AG09319 (cell line): ENCODE data around the gene ASNS.
A peak's percentile ranks its signal among the peaks of the same experiment; 100 is the strongest.

Experiments
- DNase-seq: peaks from one replicate; pipeline ENCODE4 v3.0.0-alpha.2; 2010; ENCODE audit warnings: low read depth; ENCODE audit errors: extremely low read depth
- TF ChIP-seq, protein P1 (sequence below): IDR thresholded peaks from 2 replicates; pipeline ENCODE4 v1.5.1; 2011; ENCODE audit warnings: low read depth, mild to moderate bottlenecking, inconsistent platforms, low read length, moderate library complexity

Gene ASNS

DNA sequence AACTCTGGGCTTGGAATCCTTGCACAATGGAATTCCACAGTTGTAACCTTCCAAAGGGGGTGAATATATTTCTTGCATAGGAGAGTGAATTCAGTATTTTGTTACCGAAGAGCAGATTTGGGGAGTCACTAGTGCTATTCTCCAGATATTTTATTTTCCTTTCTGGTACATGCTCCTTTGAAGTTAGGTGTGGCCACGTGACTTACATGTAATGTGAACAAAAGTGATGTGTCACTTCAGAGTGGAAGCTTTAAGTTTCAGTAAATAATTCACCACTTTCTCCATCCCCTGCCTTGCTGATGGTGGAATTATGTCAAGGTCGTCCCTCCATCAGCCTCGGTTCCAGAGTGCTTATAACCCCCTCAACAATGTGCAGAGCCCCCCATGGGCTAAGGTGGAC lies 25.3 kb downstream of the ASNS start:
- TF ChIP-seq, protein P1, sequence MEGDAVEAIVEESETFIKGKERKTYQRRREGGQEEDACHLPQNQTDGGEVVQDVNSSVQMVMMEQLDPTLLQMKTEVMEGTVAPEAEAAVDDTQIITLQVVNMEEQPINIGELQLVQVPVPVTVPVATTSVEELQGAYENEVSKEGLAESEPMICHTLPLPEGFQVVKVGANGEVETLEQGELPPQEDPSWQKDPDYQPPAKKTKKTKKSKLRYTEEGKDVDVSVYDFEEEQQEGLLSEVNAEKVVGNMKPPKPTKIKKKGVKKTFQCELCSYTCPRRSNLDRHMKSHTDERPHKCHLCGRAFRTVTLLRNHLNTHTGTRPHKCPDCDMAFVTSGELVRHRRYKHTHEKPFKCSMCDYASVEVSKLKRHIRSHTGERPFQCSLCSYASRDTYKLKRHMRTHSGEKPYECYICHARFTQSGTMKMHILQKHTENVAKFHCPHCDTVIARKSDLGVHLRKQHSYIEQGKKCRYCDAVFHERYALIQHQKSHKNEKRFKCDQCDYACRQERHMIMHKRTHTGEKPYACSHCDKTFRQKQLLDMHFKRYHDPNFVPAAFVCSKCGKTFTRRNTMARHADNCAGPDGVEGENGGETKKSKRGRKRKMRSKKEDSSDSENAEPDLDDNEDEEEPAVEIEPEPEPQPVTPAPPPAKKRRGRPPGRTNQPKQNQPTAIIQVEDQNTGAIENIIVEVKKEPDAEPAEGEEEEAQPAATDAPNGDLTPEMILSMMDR: no peak
- DNase-seq: no peak

DNA sequence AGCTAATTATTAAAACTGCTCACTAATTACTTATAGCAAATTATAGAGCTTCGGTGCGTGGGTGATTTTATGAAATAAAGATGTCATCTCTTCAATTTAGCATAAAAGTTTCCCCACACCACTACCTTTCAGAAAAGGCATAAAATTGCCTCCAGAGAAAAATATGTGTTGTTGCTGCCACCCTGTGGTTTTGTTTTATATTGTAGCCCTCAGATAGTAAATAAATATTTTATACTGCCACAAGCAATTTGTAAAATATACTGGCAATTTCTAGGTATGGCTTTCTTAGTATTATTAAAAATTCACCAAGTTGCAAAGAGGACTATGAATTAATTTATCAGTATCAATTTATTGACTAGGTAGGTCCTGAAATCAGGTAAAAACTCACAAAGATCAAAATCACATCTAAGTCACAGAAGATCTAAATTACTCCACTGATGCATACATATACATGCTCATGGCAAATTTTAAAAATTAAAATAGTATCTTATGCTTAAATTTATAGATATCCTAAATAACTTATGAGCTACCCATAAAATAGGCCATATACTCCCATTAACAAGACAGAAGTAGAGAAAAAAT lies 26.5 kb downstream of the ASNS start:
- no peak for DNase-seq
- TF ChIP-seq, protein P1: peak; percentile 42

DNA sequence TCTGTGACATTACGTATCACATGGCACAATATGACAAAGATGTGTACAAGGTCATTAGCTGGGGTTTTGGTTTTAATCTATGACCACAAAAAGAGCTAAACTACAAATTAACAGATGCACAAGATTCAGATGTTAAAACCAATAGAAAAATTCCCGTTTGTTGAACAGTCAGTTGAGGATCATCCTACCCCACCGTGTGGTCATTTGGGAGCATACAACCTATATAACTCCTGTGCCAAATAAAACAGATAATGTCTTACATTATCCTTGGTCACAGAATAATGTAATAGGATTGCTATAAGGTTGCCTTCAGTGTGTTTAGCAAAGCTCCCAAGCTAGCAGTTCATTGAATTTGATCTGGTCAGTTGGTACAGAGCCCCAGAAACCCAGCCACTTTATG lies 28.2 kb downstream of the ASNS start:
- DNase-seq: no peak
- TF ChIP-seq, protein P1: no peak; the same call in none of the 2 replicates

DNA sequence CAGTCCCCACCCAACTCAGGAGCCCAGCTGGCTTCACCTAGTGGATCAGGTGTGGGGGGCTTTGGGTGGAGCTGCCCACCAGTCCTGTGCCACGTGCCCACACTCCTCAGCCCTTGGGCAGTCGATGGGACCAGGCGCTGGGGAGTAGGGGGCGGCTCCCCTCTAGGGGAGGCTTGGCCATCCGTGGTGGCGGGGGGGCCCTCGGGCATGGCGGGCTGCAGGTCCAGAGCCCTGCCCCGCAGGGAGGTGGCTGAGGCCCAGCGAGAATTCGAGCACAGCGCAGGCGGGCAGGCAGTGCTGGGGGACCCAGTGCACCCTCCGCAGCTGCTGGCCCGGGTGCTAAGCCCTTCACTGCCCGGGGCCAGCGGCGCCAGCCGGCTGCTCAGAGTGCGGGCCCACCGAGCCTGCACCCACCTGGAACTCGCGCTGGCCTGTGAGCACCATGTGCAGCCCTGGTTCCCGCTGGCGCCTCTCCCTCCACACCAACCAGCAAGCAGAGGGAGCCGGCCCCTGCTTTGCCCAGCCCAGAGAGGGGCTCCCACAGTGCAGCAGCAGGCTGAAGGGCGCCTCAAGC lies 29.3 kb downstream of the ASNS start:
- TF ChIP-seq, protein P1: no peak
- DNase-seq: no peak

DNA sequence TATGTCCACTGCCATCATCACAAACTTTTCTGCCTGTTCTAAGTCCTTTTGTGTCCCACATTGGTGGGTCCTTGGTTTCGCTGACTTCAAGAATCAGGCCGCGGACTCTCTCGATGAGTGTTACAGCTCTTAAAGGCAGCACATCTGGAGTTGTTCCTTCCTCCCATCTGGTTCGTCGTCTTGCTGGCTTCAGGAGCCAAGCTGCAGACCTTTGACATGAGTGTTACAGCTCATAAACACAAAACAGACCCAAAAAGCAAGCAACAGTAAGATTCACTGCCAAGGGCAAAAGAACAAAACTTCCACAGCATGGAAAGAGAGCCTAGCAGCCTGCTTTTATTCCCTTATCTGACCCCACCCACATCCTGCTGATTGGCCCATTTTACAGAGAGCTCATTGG lies 30.2 kb downstream of the ASNS start:
- no peak for DNase-seq
- TF ChIP-seq, protein P1: no peak

DNA sequence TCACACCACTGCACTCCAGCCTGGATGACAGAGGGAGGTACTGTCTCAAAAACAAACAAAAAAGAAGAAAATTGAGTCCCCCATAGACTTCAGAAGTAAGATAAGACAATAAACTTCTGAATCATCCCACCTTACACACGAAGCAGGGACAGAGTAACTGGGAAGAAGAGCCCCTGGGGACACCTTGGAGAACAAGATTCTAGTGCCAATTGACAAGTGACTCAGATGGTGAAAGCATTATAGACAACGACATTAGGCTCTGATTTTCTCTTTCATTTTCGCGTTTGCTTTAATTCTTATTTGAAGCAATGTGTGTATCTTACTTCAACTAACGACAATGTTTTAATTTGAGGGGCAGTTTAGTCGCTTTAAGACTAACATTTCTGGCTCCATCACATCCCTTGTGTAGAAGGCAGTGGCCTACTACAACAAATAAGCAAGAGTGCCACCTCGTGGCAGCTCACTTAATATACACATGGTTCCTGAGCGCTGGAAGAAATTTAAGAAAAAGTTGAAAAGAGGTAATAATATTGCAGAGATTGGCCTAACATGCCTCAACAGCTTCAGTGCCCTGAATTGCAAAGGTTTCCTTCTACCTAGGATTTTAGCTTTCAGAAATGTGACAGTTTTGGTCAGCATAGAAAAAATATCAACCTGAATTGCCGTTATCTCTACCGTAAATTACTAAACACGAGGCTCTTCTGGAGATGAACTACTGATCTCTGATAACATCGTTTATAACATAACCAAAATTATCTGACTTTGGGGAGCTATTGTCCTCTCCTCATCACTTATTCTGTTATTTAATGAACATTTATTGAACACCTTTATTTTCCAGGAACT lies 36.7 kb downstream of the ASNS start:
- TF ChIP-seq, protein P1: peak; percentile 69
- DNase-seq: peak; percentile 24

DNA sequence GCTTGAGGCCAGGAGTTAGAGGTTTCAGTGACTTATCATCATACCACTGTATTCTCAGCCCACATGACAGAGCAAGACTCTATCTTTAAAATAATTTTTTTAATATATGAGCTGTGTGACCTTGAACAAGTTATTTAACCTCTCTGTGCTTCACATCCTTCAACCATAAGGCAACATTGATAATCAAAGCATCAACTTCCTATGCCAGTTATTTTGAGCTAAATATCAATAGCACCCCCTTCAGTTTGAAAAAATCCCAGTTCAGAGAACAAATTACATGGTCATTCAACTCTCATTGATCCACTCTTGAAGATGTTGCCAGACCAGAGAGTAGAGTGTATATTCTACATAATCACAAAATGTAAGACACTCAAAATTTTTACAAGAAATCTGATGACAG lies 53.0 kb downstream of the ASNS start:
- no peak for DNase-seq

More for the DNA sequence above, 53.0 kb downstream of the ASNS start:
- TF ChIP-seq, protein P1: no peak
